ENCODE measurements around the gene TMEM44.

The TMEM44 gene

GRCh38 chr3:194577986-194578905 is 55.0 kb downstream of the TMEM44 start:
- H3K27me3 ChIP-seq (replicated peaks in 2 of 5; ENCODE audit: control insufficient read depth in 4 of 5, insufficient read depth in 5 of 5, low read length in 4 of 5) = peaks cover 0 to 7% (median 2%) of the 10 kb centered on the region in 5 experiments
- peak in 2 of 3 donors; percentile 19 to 42 for DNase-seq
- H3K4me3 ChIP-seq (ENCODE audit: control insufficient read depth in 1 of 7, extremely low read depth in 1 of 7, insufficient read depth in 4 of 7, low read depth in 2 of 7, low read length in 6 of 7) = no peak overlapping the region
- no peak overlapping the region for H3K27ac ChIP-seq (ENCODE audit: insufficient read depth in 1 of 2, low read depth in 1 of 2, low read length in 2 of 2, poor library complexity in 1 of 2, severe bottlenecking in 2 of 2)
- H3K4me1 ChIP-seq (ENCODE audit: control extremely low read depth in 1 of 4, control insufficient read depth in 4 of 4, insufficient read depth in 4 of 4, low read length in 3 of 4) = peaks cover 0 to 3% (median under 1%) of the 10 kb centered on the region in 4 experiments
- ChIA-PET CTCF (interaction anchor here (0.8 to 8.3 kb wide), 8 partner anchors 10 to 233 kb away, joined by 3 to 91 read pairs (median 3); no protein-coding TSS in a partner anchor), POLR2A (interaction anchor here (1.1 kb wide), 1 partner anchor 91 kb away, joined by 3 read pairs; no protein-coding TSS in a partner anchor)
- no peaks in the 10 kb centered on the region for H3K36me3 ChIP-seq (ENCODE audit: control insufficient read depth in 4 of 4, insufficient read depth in 4 of 4, low read length in 3 of 4)
- no peaks in the 10 kb centered on the region for H3K9me3 ChIP-seq (ENCODE audit: control extremely low read depth in 1 of 5, control insufficient read depth in 4 of 5, insufficient read depth in 2 of 5, low read depth in 1 of 5, low read length in 4 of 5)
- 95% methylated on average over 8 of the region's 9 CpGs for WGBS (ENCODE audit: insufficient coverage)

DNA sequence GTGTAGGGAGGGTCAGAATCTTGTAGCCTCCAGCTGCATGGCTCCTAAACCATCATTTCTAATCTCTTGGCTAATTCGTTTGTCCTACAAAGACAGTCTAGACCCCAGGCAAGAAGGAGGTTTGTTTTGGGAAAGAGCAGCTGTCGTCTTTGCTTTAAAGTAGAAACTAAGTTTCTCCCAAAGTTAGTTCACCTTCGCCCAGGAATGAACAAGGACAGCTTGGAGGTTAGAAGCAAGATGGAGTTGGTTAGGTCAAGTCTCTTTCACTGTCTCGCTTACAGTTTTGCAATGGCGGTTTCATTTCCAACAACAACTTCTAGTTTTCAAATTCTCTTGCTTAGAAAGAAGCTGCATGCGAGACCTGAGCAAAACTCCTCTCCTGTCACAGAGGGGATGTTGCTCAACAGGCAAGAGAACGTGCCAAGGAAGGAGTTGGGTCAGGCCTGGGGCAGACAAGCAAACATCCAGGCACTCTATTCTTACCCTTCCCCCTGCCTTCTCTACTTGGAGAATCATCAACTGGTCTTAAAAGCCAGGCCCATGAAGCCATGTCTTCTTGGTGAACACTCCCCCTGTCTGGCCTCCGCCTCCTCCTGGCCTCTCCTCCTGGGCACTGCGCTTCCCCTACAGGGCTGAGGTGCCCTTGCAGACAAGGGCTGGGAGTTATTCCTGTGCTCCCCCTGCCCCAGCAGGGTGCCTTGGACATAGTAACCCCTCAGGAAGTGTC is 57.6 kb downstream of the TMEM44 start:
- CTCF ChIA-PET = interaction anchor here (1.1 to 8.3 kb wide), 5 partner anchors 13 to 107 kb away, joined by 3 to 91 read pairs (median 3); no protein-coding TSS in a partner anchor
- POLR2A ChIA-PET = no interaction called here
- Histone ChIP-seq H3K9me3 (ENCODE audit: control extremely low read depth in 1 of 5, control insufficient read depth in 4 of 5, insufficient read depth in 2 of 5, low read depth in 1 of 5, low read length in 4 of 5) (no peaks in the 10 kb centered on the region), H3K27me3 (replicated peaks in 2 of 5; ENCODE audit: control insufficient read depth in 4 of 5, insufficient read depth in 5 of 5, low read length in 4 of 5) (peaks cover 2 to 28% (median 12%) of the 10 kb centered on the region in 5 experiments), H3K36me3 (ENCODE audit: control insufficient read depth in 4 of 4, insufficient read depth in 4 of 4, low read length in 3 of 4) (no peaks in the 10 kb centered on the region), H3K27ac (ENCODE audit: insufficient read depth in 1 of 2, low read depth in 1 of 2, low read length in 2 of 2, poor library complexity in 1 of 2, severe bottlenecking in 2 of 2) (no peak overlapping the region), H3K4me1 (ENCODE audit: control extremely low read depth in 1 of 4, control insufficient read depth in 4 of 4, insufficient read depth in 4 of 4, low read length in 3 of 4) (peaks cover 0 to 11% (median 6%) of the 10 kb centered on the region in 4 experiments), H3K4me3 (ENCODE audit: control insufficient read depth in 1 of 7, extremely low read depth in 1 of 7, insufficient read depth in 4 of 7, low read depth in 2 of 7, low read length in 6 of 7) (no peak overlapping the region)
- DNase-seq = peak in 2 of 3 donors; percentile 15 to 34
- 92% methylated on average over 8 of the region's 9 CpGs for WGBS (ENCODE audit: insufficient coverage)

DNA sequence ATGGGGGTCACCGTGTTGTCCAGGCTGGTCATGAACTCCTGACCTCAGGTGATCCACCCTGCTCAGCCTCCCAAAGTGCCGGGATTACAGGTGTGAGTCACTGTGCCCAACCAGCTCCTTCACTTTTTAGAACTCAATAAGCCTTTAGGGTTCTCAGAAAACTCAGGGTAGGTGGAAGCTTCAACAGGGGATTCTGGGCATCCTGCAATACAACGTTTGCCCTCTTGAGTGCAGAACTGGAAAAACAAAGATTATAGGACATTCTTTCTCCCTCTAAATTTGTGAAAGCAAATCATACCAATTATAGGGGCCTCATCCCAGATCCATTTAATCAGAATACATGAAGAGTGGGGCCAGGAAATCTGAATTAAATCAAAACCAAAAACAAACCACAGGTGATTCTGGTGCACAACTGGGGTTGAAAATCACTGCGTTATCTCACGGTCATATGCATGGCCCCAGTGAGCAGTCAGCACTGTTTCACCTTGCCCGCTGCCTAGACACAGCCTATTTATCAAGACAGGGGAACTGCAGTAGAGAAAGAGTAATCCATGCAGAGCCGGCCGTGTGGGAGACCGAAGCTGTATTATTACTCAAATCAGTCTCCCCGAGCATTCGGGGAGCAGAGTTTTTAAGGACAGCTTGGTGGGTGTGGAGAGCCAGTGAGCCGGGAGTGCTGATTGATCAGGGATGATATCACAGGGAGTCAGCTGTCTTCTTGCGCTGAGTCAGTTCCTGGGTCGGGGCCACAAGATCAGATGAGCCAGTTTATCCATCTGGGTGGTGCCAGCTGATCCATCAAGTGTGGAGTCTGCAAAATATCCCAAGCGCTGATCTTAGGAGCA is 58.4 kb downstream of the TMEM44 start:
- DNase-seq = no peak
- CTCF ChIA-PET = interaction anchor here (1.0 to 8.3 kb wide), 10 partner anchors 11 to 107 kb away, joined by 3 to 91 read pairs (median 3); no protein-coding TSS in a partner anchor
- Histone ChIP-seq H3K4me3 (ENCODE audit: control insufficient read depth in 1 of 7, extremely low read depth in 1 of 7, insufficient read depth in 4 of 7, low read depth in 2 of 7, low read length in 6 of 7) (no peak overlapping the region), H3K27me3 (replicated peaks in 2 of 5; ENCODE audit: control insufficient read depth in 4 of 5, insufficient read depth in 5 of 5, low read length in 4 of 5) (peaks cover 2 to 29% (median 12%) of the 10 kb centered on the region in 5 experiments), H3K9me3 (ENCODE audit: control extremely low read depth in 1 of 5, control insufficient read depth in 4 of 5, insufficient read depth in 2 of 5, low read depth in 1 of 5, low read length in 4 of 5) (no peaks in the 10 kb centered on the region), H3K4me1 (ENCODE audit: control extremely low read depth in 1 of 4, control insufficient read depth in 4 of 4, insufficient read depth in 4 of 4, low read length in 3 of 4) (peaks cover 0 to 11% (median 6%) of the 10 kb centered on the region in 4 experiments), H3K27ac (ENCODE audit: insufficient read depth in 1 of 2, low read depth in 1 of 2, low read length in 2 of 2, poor library complexity in 1 of 2, severe bottlenecking in 2 of 2) (no peak overlapping the region), H3K36me3 (ENCODE audit: control insufficient read depth in 4 of 4, insufficient read depth in 4 of 4, low read length in 3 of 4) (no peaks in the 10 kb centered on the region)
- WGBS (ENCODE audit: insufficient coverage) = 87% methylated on average over 12 of the region's 15 CpGs
- POLR2A ChIA-PET = interaction anchor here (0.7 kb wide), 1 partner anchor 149 kb away, joined by 3 read pairs; no protein-coding TSS in a partner anchor

GRCh38 chr3:194573680-194574437 is 59.4 kb downstream of the TMEM44 start:
- ChIA-PET CTCF (interaction anchor here (0.6 to 8.3 kb wide), 14 partner anchors 10 to 238 kb away, joined by 3 to 91 read pairs (median 4); no protein-coding TSS in a partner anchor), POLR2A (interaction anchor here (0.7 kb wide), 1 partner anchor 148 kb away, joined by 3 read pairs; no protein-coding TSS in a partner anchor)
- Histone ChIP-seq H3K4me1 (ENCODE audit: control extremely low read depth in 1 of 4, control insufficient read depth in 4 of 4, insufficient read depth in 4 of 4, low read length in 3 of 4) (peaks cover 0 to 11% (median 6%) of the 10 kb centered on the region in 4 experiments), H3K27ac (ENCODE audit: insufficient read depth in 1 of 2, low read depth in 1 of 2, low read length in 2 of 2, poor library complexity in 1 of 2, severe bottlenecking in 2 of 2) (no peak overlapping the region), H3K9me3 (ENCODE audit: control extremely low read depth in 1 of 5, control insufficient read depth in 4 of 5, insufficient read depth in 2 of 5, low read depth in 1 of 5, low read length in 4 of 5) (no peaks in the 10 kb centered on the region), H3K36me3 (ENCODE audit: control insufficient read depth in 4 of 4, insufficient read depth in 4 of 4, low read length in 3 of 4) (no peaks in the 10 kb centered on the region), H3K27me3 (replicated peaks in 2 of 5; ENCODE audit: control insufficient read depth in 4 of 5, insufficient read depth in 5 of 5, low read length in 4 of 5) (peaks cover 2 to 29% (median 12%) of the 10 kb centered on the region in 5 experiments), H3K4me3 (ENCODE audit: control insufficient read depth in 1 of 7, extremely low read depth in 1 of 7, insufficient read depth in 4 of 7, low read depth in 2 of 7, low read length in 6 of 7) (no peak overlapping the region)
- WGBS (ENCODE audit: insufficient coverage) = 59% methylated on average over 10 of the region's 10 CpGs
- DNase-seq = peak; percentile 59 to 74 (median 72)

GRCh38 chr3:194572944-194573491 is 60.2 kb downstream of the TMEM44 start:
- peaks cover 0 to 11% (median 6%) of the 10 kb centered on the region in 4 experiments for H3K4me1 ChIP-seq (ENCODE audit: control extremely low read depth in 1 of 4, control insufficient read depth in 4 of 4, insufficient read depth in 4 of 4, low read length in 3 of 4)
- H3K4me3 ChIP-seq (ENCODE audit: control insufficient read depth in 1 of 7, extremely low read depth in 1 of 7, insufficient read depth in 4 of 7, low read depth in 2 of 7, low read length in 6 of 7) = no peak overlapping the region
- peaks cover 2 to 29% (median 12%) of the 10 kb centered on the region in 5 experiments for H3K27me3 ChIP-seq (replicated peaks in 2 of 5; ENCODE audit: control insufficient read depth in 4 of 5, insufficient read depth in 5 of 5, low read length in 4 of 5)
- 86% methylated on average over 11 of the region's 16 CpGs for WGBS (ENCODE audit: insufficient coverage)
- ChIA-PET POLR2A (no interaction called here), CTCF (interaction anchor here (0.6 to 8.3 kb wide), 18 partner anchors 9 to 237 kb away, joined by 3 to 91 read pairs (median 4); no protein-coding TSS in a partner anchor)
- DNase-seq = no peak
- no peak overlapping the region for H3K27ac ChIP-seq (ENCODE audit: insufficient read depth in 1 of 2, low read depth in 1 of 2, low read length in 2 of 2, poor library complexity in 1 of 2, severe bottlenecking in 2 of 2)
- H3K9me3 ChIP-seq (ENCODE audit: control extremely low read depth in 1 of 5, control insufficient read depth in 4 of 5, insufficient read depth in 2 of 5, low read depth in 1 of 5, low read length in 4 of 5) = no peaks in the 10 kb centered on the region
- H3K36me3 ChIP-seq (ENCODE audit: control insufficient read depth in 4 of 4, insufficient read depth in 4 of 4, low read length in 3 of 4) = no peaks in the 10 kb centered on the region

Measured in common myeloid progenitor, CD34-positive (primary cell).